ENCODE data around the gene OSBPL2.

GRCh38 chr20:62344092-62344491 is 105.8 kb downstream of the OSBPL2 start:
- TF ChIP-seq POLR2A (IDR thresholded peaks at IDR 0.05; ENCODE audit: low read depth, low read length) = no peak
- TF ChIP-seq POLR2AphosphoS5 (IDR thresholded peaks at IDR 0.05; ENCODE audit: low read depth, low read length) = no peak
- no peak for TF ChIP-seq TAF1 (IDR thresholded peaks at IDR 0.05; ENCODE audit: borderline replicate concordance, low read depth, low read length)
